Type B pancreatic cell (in vitro differentiated cells): ENCODE data around the gene TEKT3. TPM values are rescaled to one million over a fixed set of nuclear protein-coding genes. Genes with fewer than 3 reads are reported as not detected.

Source experiments
- DNase-seq: peaks from one replicate; pipeline ENCODE4 v3.0.0; 2021; ENCODE audit warnings: mixed read lengths; ENCODE audit not compliant: unreplicated experiment; ENCODE audit errors: extremely low spot score
- H3K27ac Mint-ChIP-seq: 2 replicates; pipeline ENCODE4 v1.8.0; 2021; ENCODE audit warnings: mild to moderate bottlenecking, mixed read lengths
- H3K27me3 Mint-ChIP-seq: 2 replicates; pipeline ENCODE4 v1.8.0; 2021; ENCODE audit warnings: mixed read lengths
- H3K36me3 Mint-ChIP-seq: 2 replicates; pipeline ENCODE4 v1.8.0; 2021; ENCODE audit warnings: mixed read lengths
- H3K4me1 Mint-ChIP-seq: one replicate; pipeline ENCODE4 v1.8.0; 2021; ENCODE audit warnings: mixed read lengths; ENCODE audit not compliant: unreplicated experiment
- H3K4me3 Mint-ChIP-seq: 2 replicates; pipeline ENCODE4 v1.8.0; 2021; ENCODE audit warnings: mild to moderate bottlenecking, mixed read lengths
- H3K9me3 Mint-ChIP-seq: 2 replicates; pipeline ENCODE4 v1.8.0; 2021; ENCODE audit warnings: mixed read lengths
- CTCF ChIP-seq: fragments of 200-600 bp; sonication (generic); conservative IDR thresholded peaks from 2 replicates; pipeline ENCODE4 v1.5.0; 2021; ENCODE audit warnings: antibody characterized with exemption, mild to moderate bottlenecking
- total RNA-seq: library from RNA; stranded (reverse); gene quantifications from 2 replicates; pipeline ENCODE4 v1.2.1, GENCODE V29; 2021; ENCODE audit warnings: low replicate concordance

The TEKT3 gene
- total RNA-seq, 1 donor from 2014 or later: 0.56 TPM

GRCh38 chr17:15298176-15298575, 43.2 kb downstream of the TEKT3 start:
- Mint-ChIP-seq H3K4me1 (no peaks in the 10 kb centered on the region), H3K27me3 (peaks cover 6% of the 10 kb centered on the region), H3K36me3 (no peaks in the 10 kb centered on the region), H3K27ac (no peak overlapping the region), H3K4me3 (no peak overlapping the region), H3K9me3 (peaks cover 3% of the 10 kb centered on the region)
- no peak for DNase-seq
- no peak for TF ChIP-seq CTCF

DNA sequence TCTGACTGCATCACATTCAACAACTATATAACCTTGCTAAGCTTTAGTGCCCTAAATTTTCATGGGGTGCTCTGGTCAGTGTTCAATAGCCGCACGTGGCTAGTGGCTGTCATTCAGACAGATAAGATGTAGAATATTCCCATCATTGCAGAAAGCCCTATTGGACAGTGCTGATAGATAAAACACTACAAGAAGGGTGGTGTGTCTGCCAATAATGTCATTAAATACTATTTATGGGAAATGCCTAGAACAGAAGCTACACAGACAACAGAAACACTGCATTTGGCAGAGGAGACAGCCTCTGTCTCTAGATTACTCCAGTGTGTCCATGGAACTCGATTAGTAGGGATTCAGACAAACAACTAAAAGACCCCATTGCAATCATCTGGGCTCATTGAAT, 47.8 kb downstream of the TEKT3 start:
- Mint-ChIP-seq H3K9me3 (peaks cover 8% of the 10 kb centered on the region), H3K27ac (no peak overlapping the region), H3K4me1 (peaks cover 13% of the 10 kb centered on the region), H3K4me3 (no peak overlapping the region), H3K36me3 (no peaks in the 10 kb centered on the region), H3K27me3 (peaks cover 13% of the 10 kb centered on the region)
- DNase-seq: no peak
- no peak for TF ChIP-seq CTCF

- H3K36me3 Mint-ChIP-seq: no peaks in the 10 kb centered on the region
- no peak overlapping the region for H3K27ac Mint-ChIP-seq
- no peak overlapping the region for H3K4me3 Mint-ChIP-seq
Observed at GRCh38 chr17:15291674-15292361, 49.6 kb downstream of the TEKT3 start.

DNA sequence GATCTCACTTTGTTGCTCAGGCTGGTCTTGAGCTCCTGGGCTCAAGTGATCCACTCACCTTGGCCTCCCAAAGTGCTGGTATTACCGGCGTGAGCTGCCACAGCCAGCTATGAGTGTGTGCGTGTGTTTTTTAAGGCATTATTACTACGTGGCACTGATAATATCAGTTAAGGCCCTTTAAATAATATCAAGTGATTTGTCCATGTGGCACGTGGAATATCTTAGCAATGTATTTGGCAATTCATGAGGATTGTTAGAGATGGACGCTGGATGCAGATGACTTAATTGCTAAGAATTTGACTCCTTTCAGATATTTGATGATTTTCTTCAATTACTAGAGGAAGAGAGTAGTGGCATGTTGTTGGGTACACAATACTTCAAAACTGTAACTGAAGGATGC, 50.8 kb downstream of the TEKT3 start:
- no peak for DNase-seq
- H3K27me3 Mint-ChIP-seq: peaks cover 13% of the 10 kb centered on the region
- H3K4me3 Mint-ChIP-seq: no peak overlapping the region
- H3K36me3 Mint-ChIP-seq: no peaks in the 10 kb centered on the region
- peaks cover 13% of the 10 kb centered on the region for H3K4me1 Mint-ChIP-seq
- H3K9me3 Mint-ChIP-seq: peaks cover 8% of the 10 kb centered on the region
- no peak for TF ChIP-seq CTCF
- no peak overlapping the region for H3K27ac Mint-ChIP-seq

More at GRCh38 chr17:15291674-15292361, 49.6 kb downstream of the TEKT3 start:
- Mint-ChIP-seq H3K27me3 (peaks cover 13% of the 10 kb centered on the region), H3K9me3 (peaks cover 8% of the 10 kb centered on the region), H3K4me1 (peaks cover 13% of the 10 kb centered on the region)
- TF ChIP-seq CTCF: no peak
- DNase-seq: no peak

- Mint-ChIP-seq H3K27me3 (peaks cover 13% of the 10 kb centered on the region), H3K4me1 (peaks cover 13% of the 10 kb centered on the region), H3K27ac (no peak overlapping the region), H3K36me3 (no peaks in the 10 kb centered on the region), H3K4me3 (no peak overlapping the region), H3K9me3 (peaks cover 8% of the 10 kb centered on the region)
- no peak for TF ChIP-seq CTCF
- no peak for DNase-seq
Observed at GRCh38 chr17:15289285-15290183, 51.9 kb downstream of the TEKT3 start.
